ENCODE results near the gene TECPR1.

TECPR1 gene

GRCh38 chr7:98251601-98252424 lies at the start of gene TECPR1:
TSS of gene TECPR1 (minus strand) at chr7:98252232. CDS start at chr7:98246146, 6,086 bp downstream.
- Histone ChIP-seq H3K4me2 (ENCODE audit: low read length) (peak within 1 kb of the TSS; percentile 93), H3K9me2 (ENCODE audit: low read depth, low read length) (no peaks in the 10 kb centered on the region), H3K9me3 (ENCODE audit: low read length) (no peaks in the 10 kb centered on the region), H3K4me3 (ENCODE audit: low read depth, low read length, poor library complexity, severe bottlenecking) (peak within 1 kb of the TSS; percentile 83), H3K27ac (ENCODE audit: low read depth, low read length, poor library complexity, severe bottlenecking) (peak within 1 kb of the TSS; percentile 85), H3K27me3 (ENCODE audit: insufficient read depth, low read length) (no peaks in the 10 kb centered on the region), H3K4me1 (ENCODE audit: insufficient read depth, low read length, severe bottlenecking) (peaks cover 27% of the 10 kb centered on the region), H4K20me1 (ENCODE audit: insufficient read depth, low read length) (no peaks in the 10 kb centered on the region), H3K36me3 (ENCODE audit: insufficient read depth, low read length) (peaks cover 11% of the 10 kb centered on the region; the same call in 1 of the 2 replicates), H3K9ac (ENCODE audit: low read length) (peak within 1 kb of the TSS; percentile 76), H3K79me2 (ENCODE audit: insufficient read depth, low read length) (peaks cover 6% of the 10 kb centered on the region), H2AFZ (ENCODE audit: low read length) (no peak within 1 kb of the TSS), H3F3A (ENCODE audit: insufficient read depth, low read length) (no peaks in the 10 kb centered on the region)
- TF ChIP-seq EZH2 (IDR thresholded peaks at IDR 0.05; ENCODE audit: borderline replicate concordance, low read length) (no peak), CTCF (IDR thresholded peaks at IDR 0.05; ENCODE audit: low read length) (no peak)

- TF ChIP-seq EZH2 (IDR thresholded peaks at IDR 0.05; ENCODE audit: borderline replicate concordance, low read length) (no peak), CTCF (IDR thresholded peaks at IDR 0.05; ENCODE audit: low read length) (no peak)
- Histone ChIP-seq H2AFZ (ENCODE audit: low read length) (no peak overlapping the region), H3K9me3 (ENCODE audit: low read length) (no peaks in the 10 kb centered on the region), H3K4me1 (ENCODE audit: insufficient read depth, low read length, severe bottlenecking) (no peaks in the 10 kb centered on the region), H3K9ac (ENCODE audit: low read length) (no peak overlapping the region), H3K4me2 (ENCODE audit: low read length) (no peak overlapping the region), H3K4me3 (ENCODE audit: low read depth, low read length, poor library complexity, severe bottlenecking) (no peak overlapping the region), H3K9me2 (ENCODE audit: low read depth, low read length) (no peaks in the 10 kb centered on the region), H4K20me1 (ENCODE audit: insufficient read depth, low read length) (no peaks in the 10 kb centered on the region), H3K27ac (ENCODE audit: low read depth, low read length, poor library complexity, severe bottlenecking) (no peak overlapping the region), H3F3A (ENCODE audit: insufficient read depth, low read length) (no peaks in the 10 kb centered on the region), H3K79me2 (ENCODE audit: insufficient read depth, low read length) (no peaks in the 10 kb centered on the region), H3K36me3 (ENCODE audit: insufficient read depth, low read length) (no peaks in the 10 kb centered on the region), H3K27me3 (ENCODE audit: insufficient read depth, low read length) (peaks cover 2% of the 10 kb centered on the region; the same call in 1 of the 2 replicates)
These were observed 48.8 kb upstream of the TECPR1 start for GRCh38 chr7:98300595-98301372.

- TF ChIP-seq CTCF (IDR thresholded peaks at IDR 0.05; ENCODE audit: low read length) (no peak), EZH2 (IDR thresholded peaks at IDR 0.05; ENCODE audit: borderline replicate concordance, low read length) (no peak)
- Histone ChIP-seq H3K9me2 (ENCODE audit: low read depth, low read length) (no peaks in the 10 kb centered on the region), H3K4me3 (ENCODE audit: low read depth, low read length, poor library complexity, severe bottlenecking) (no peak overlapping the region), H3K36me3 (ENCODE audit: insufficient read depth, low read length) (no peaks in the 10 kb centered on the region), H4K20me1 (ENCODE audit: insufficient read depth, low read length) (no peaks in the 10 kb centered on the region), H2AFZ (ENCODE audit: low read length) (no peak overlapping the region), H3K27ac (ENCODE audit: low read depth, low read length, poor library complexity, severe bottlenecking) (no peak overlapping the region), H3K4me1 (ENCODE audit: insufficient read depth, low read length, severe bottlenecking) (no peaks in the 10 kb centered on the region), H3K9ac (ENCODE audit: low read length) (no peak overlapping the region), H3K27me3 (ENCODE audit: insufficient read depth, low read length) (no peaks in the 10 kb centered on the region; the same call in 1 of the 2 replicates), H3K4me2 (ENCODE audit: low read length) (no peak overlapping the region), H3K79me2 (ENCODE audit: insufficient read depth, low read length) (no peaks in the 10 kb centered on the region), H3F3A (ENCODE audit: insufficient read depth, low read length) (no peaks in the 10 kb centered on the region), H3K9me3 (ENCODE audit: low read length) (no peaks in the 10 kb centered on the region)
These were observed 45.7 kb upstream of the TECPR1 start for GRCh38 chr7:98297626-98298286.
